Effector memory CD4-positive, alpha-beta T cell (primary cell): ENCODE results near the gene OR4N2.
"Not testable (repeated sequence)": the region's sequence is repeated elsewhere in the genome, so short reads cannot be mapped to it uniquely, and the experiment has no call there.

Source experiments
- DNase-seq, 3 donors: peaks; one replicate each; pipeline ENCODE4 v3.0.0-alpha.2; 2020
- H3K27ac ChIP-seq: 2 replicates; pipeline ENCODE4 v1.7.0; 2013; ENCODE audit warnings: mild to moderate bottlenecking, low read length, moderate library complexity; ENCODE audit not compliant: insufficient read depth, poor library complexity, severe bottlenecking
- H3K27me3 ChIP-seq: replicated peaks from 2 replicates; pipeline ENCODE4 v1.7.0; 2013; ENCODE audit warnings: mild to moderate bottlenecking, low read length; ENCODE audit not compliant: insufficient read depth, control insufficient read depth, poor library complexity, severe bottlenecking
- H3K36me3 ChIP-seq: 2 replicates; pipeline ENCODE4 v1.7.0; 2013; ENCODE audit warnings: mild to moderate bottlenecking, low read length, moderate library complexity; ENCODE audit not compliant: control insufficient read depth, insufficient read depth
- H3K4me1 ChIP-seq: 2 replicates; pipeline ENCODE4 v1.7.0; 2013; ENCODE audit warnings: low read length, mild to moderate bottlenecking; ENCODE audit not compliant: control insufficient read depth, insufficient read depth, poor library complexity, severe bottlenecking
- H3K4me3 ChIP-seq: 2 replicates; pipeline ENCODE4 v1.7.0; 2013; ENCODE audit warnings: low read length, low read depth, mild to moderate bottlenecking; ENCODE audit not compliant: insufficient read depth, poor library complexity, severe bottlenecking
- H3K9me3 ChIP-seq: 2 replicates; pipeline ENCODE4 v1.7.0; 2013; ENCODE audit warnings: mild to moderate bottlenecking, low read length, moderate library complexity; ENCODE audit not compliant: control insufficient read depth

Gene OR4N2

GRCh38 chr14:19796520-19797108, 7.0 kb upstream of the OR4N2 start:
- H3K36me3 ChIP-seq, H3K27ac ChIP-seq, DNase-seq, H3K27me3 ChIP-seq, H3K9me3 ChIP-seq, H3K4me1 ChIP-seq, H3K4me3 ChIP-seq: not testable (repeated sequence)

DNA sequence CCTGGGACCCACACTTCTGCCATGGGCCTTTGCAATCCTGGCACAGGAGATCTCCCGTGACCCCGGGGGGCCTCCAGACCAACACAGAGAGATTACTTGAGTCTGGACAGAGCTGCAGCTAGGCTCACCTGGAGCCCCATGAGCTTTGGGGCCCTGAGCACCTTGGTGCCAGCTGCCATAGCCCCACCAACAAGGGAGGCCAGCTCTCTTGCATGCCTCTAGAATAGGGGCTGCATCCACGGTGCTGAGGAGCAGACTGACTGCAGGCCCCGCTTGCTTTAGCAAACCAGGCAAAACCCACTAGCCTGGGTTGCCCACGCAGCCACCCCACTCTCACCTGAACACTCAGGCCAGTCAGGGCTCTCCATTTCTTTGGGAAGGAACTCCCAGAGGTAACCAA, 3.7 kb upstream of the OR4N2 start:
- no peak for DNase-seq
- H3K4me1 ChIP-seq, result no peaks in the 10 kb centered on the region
- H3K27me3 ChIP-seq, result no peaks in the 10 kb centered on the region
- H3K27ac ChIP-seq, result no peak overlapping the region
- no peak overlapping the region for H3K4me3 ChIP-seq
- no peaks in the 10 kb centered on the region for H3K9me3 ChIP-seq
- H3K36me3 ChIP-seq, result no peaks in the 10 kb centered on the region

DNA sequence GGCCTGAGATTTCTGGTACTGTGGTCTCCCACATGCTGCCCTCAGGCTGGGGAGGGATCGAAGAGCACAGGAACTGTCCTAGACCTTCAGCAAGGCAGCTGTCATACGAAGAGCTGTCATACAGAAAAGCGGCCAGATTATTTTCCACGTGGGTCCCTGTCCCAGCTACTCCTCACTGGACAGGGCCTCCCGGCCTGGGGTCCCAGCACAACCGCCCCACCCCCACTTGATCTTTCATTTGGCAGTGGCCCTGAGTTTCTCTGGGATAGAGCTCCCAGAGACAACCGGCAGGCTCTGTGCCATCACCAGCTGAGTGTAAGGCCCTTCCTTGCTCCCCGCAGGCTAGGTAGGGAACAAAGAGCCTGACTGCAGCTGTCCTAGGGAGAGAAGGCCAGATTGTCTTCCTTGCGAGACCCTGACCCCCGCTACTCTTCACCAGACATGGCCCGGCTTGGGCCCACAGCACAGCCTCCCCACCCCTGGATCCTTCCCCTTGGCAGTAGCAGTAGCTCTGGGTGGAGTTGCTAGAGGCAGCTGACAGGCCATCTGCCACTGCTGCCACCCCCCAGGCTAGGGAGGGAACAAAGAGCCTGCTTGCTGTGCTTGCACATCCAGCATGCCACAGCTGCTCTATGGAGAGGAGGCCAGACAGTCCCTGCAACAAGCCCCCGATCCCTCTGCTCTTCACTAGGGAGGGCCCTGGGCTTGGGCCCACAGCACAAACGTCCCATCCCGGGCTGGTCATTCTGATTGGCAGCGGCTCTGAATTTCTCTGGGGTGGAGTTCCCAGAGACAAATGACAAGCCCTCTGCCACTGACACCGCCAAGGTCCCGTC, 3.1 kb upstream of the OR4N2 start:
- Histone ChIP-seq H3K4me3 (no peak overlapping the region), H3K27me3 (no peaks in the 10 kb centered on the region), H3K4me1 (no peaks in the 10 kb centered on the region), H3K9me3 (no peaks in the 10 kb centered on the region), H3K27ac (no peak overlapping the region), H3K36me3 (no peaks in the 10 kb centered on the region)
- DNase-seq, result no peak

DNA sequence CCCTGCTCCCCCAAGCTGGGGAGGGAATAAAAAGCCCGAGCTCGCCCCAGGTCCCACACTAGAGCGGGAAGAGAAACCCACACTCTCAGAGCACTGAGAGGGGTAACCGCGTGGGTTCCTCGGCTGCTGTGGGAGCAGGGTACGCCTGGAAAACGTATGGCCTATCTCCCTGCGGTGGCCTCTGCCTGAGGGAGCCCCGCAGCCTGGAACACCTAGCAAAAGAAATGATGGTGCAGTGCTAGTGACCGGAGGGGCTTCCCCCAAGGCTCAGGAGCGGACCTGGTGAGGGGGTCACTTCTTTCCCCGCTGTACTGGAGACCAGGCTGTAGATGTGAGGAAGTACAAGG, 2.5 kb upstream of the OR4N2 start:
- no peak for DNase-seq
- Histone ChIP-seq H3K36me3 (no peaks in the 10 kb centered on the region), H3K27me3 (no peaks in the 10 kb centered on the region), H3K27ac (no peak overlapping the region), H3K9me3 (no peaks in the 10 kb centered on the region), H3K4me1 (no peaks in the 10 kb centered on the region), H3K4me3 (no peak overlapping the region)

GRCh38 chr14:19813171-19813920, 9.8 kb downstream of the OR4N2 start:
- H3K4me3 ChIP-seq, H3K27me3 ChIP-seq, H3K9me3 ChIP-seq, H3K36me3 ChIP-seq, H3K4me1 ChIP-seq, H3K27ac ChIP-seq, DNase-seq: not testable (repeated sequence)

DNA sequence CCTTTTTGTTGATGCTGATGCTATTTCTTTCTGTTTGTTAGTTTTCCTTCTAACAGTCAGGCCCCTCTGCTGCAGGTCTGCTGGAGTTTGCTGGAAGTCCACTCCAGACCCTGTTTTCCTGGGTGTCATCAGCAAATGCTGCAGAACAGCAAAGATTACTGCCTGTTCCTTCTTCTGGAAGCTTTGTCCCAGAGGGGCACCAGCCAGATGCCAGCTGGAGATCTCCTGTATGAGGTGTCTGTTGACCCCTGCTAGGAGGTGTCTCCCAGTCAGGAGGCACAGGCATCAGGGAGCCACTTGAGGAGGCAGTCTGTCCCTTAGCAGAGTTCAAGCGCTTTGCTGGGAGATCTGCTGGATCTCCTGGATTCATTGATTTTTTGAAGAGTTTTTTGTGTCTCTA, 16.3 kb downstream of the OR4N2 start:
- DNase-seq, H3K9me3 ChIP-seq, H3K36me3 ChIP-seq, H3K4me1 ChIP-seq, H3K27me3 ChIP-seq, H3K27ac ChIP-seq, H3K4me3 ChIP-seq: not testable (repeated sequence)

DNA sequence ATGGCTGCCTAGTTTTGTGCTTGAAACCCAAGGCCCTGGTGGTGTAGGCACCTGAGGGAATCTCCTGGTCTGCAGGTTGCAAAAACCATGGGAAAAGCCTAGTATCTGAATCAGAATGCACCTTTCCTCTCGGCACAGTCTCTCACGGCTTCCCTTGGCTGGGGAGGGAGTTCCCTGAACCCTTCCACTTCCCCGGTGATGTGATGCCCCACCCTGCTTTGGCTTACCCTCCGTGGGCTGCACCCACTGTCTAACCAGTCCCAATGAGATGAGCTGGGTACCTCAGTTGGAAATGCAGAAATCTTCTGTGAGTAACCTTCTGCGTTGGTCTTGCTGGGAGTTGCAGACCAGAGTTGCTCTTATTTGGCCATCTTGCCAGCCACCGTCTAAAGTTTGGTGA, 17.4 kb downstream of the OR4N2 start:
- not testable (repeated sequence) for H3K27me3 ChIP-seq, H3K27ac ChIP-seq, DNase-seq, H3K4me1 ChIP-seq, H3K4me3 ChIP-seq, H3K36me3 ChIP-seq, H3K9me3 ChIP-seq

GRCh38 chr14:19823178-19823577, 19.6 kb downstream of the OR4N2 start:
- no peaks in the 10 kb centered on the region for H3K4me1 ChIP-seq
- no peak for DNase-seq
- H3K27ac ChIP-seq, result no peak overlapping the region
- no peaks in the 10 kb centered on the region for H3K36me3 ChIP-seq
- H3K27me3 ChIP-seq, result no peaks in the 10 kb centered on the region
- H3K9me3 ChIP-seq, result no peaks in the 10 kb centered on the region
- no peak overlapping the region for H3K4me3 ChIP-seq

DNA sequence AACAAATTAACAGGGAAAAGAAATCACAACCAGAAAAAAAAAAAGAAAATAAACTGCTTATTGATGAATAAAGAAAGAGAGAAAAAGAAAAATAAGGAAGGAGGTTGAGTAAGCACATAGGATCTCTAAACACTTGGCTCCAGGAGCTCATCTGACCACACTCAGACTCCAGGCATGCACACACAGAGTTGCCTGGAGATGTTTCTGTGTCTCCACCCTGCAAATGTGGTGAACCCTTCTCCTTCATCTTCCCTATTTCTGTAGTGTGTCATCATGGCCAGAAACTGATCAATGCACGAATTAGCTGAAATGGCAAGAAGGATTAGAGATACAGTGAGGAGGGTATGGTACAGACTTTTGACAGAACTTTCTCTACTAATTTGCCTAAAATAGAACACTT, 20.2 kb downstream of the OR4N2 start:
- no peak overlapping the region for H3K4me3 ChIP-seq
- H3K27ac ChIP-seq, result no peak overlapping the region
- no peaks in the 10 kb centered on the region for H3K9me3 ChIP-seq
- no peaks in the 10 kb centered on the region for H3K36me3 ChIP-seq
- DNase-seq, result no peak
- no peaks in the 10 kb centered on the region for H3K4me1 ChIP-seq
- H3K27me3 ChIP-seq, result no peaks in the 10 kb centered on the region

- H3K4me1 ChIP-seq, H3K27ac ChIP-seq, H3K9me3 ChIP-seq, DNase-seq, H3K36me3 ChIP-seq, H3K4me3 ChIP-seq, H3K27me3 ChIP-seq: not testable (repeated sequence)
Observed at GRCh38 chr14:19827626-19828244, 24.2 kb downstream of the OR4N2 start.
